ENCODE results near the gene APP.

The APP gene

GRCh38 chr21:26207021-26207420, 36.5 kb upstream of the APP start:
- TF ChIP-seq TAF1 (IDR thresholded peaks at IDR 0.05; ENCODE audit: low read depth), result no peak
- no peak for TF ChIP-seq TEAD4 (IDR thresholded peaks at IDR 0.05)
- no peak for TF ChIP-seq YY1 (IDR thresholded peaks at IDR 0.05; ENCODE audit: low read depth)

GRCh38 chr21:26199456-26199855, 28.9 kb upstream of the APP start:
- TF ChIP-seq NFIC (IDR thresholded peaks at IDR 0.05), result no peak
- no peak for TF ChIP-seq ZBTB7A (IDR thresholded peaks at IDR 0.05; ENCODE audit: low read depth)
- no peak for TF ChIP-seq MAX (IDR thresholded peaks at IDR 0.05)
- TF ChIP-seq TEAD4 (IDR thresholded peaks at IDR 0.05), result no peak
- TF ChIP-seq EP300 (IDR thresholded peaks at IDR 0.05; ENCODE audit: borderline replicate concordance), result no peak
- no peak for TF ChIP-seq REST (IDR thresholded peaks at IDR 0.05; ENCODE audit: low read depth)
- TF ChIP-seq TAF1 (IDR thresholded peaks at IDR 0.05; ENCODE audit: low read depth), result no peak

- TF ChIP-seq USF1 (IDR thresholded peaks at IDR 0.05) (no peak), CEBPB (IDR thresholded peaks at IDR 0.05) (no peak), REST (IDR thresholded peaks at IDR 0.05; ENCODE audit: low read depth) (no peak), ZBTB7A (IDR thresholded peaks at IDR 0.05; ENCODE audit: low read depth) (no peak), NFIC (IDR thresholded peaks at IDR 0.05) (no peak), EP300 (IDR thresholded peaks at IDR 0.05; ENCODE audit: borderline replicate concordance) (no peak)
Observed at GRCh38 chr21:26195708-26196107, 25.1 kb upstream of the APP start.

- TF ChIP-seq USF1 (IDR thresholded peaks at IDR 0.05) (peak; percentile 50), NFIC (IDR thresholded peaks at IDR 0.05) (no peak)
Observed at GRCh38 chr21:26194811-26195251, 24.3 kb upstream of the APP start.

- no peak for TF ChIP-seq YY1 (IDR thresholded peaks at IDR 0.05; ENCODE audit: low read depth)
- no peak for TF ChIP-seq RAD21 (IDR thresholded peaks at IDR 0.05; ENCODE audit: low read depth)
Observed at GRCh38 chr21:26194326-26194725, 23.8 kb upstream of the APP start.

GRCh38 chr21:26191609-26192008, 21.0 kb upstream of the APP start:
- TF ChIP-seq CREB1 (IDR thresholded peaks at IDR 0.05; ENCODE audit: low read depth) (no peak), TCF12 (IDR thresholded peaks at IDR 0.05; ENCODE audit: low read depth) (no peak), EP300 (IDR thresholded peaks at IDR 0.05; ENCODE audit: borderline replicate concordance) (no peak), ZBTB7A (IDR thresholded peaks at IDR 0.05; ENCODE audit: low read depth) (no peak), YY1 (IDR thresholded peaks at IDR 0.05; ENCODE audit: low read depth) (no peak), REST (IDR thresholded peaks at IDR 0.05; ENCODE audit: low read depth) (no peak), USF1 (IDR thresholded peaks at IDR 0.05) (no peak), EGR1 (IDR thresholded peaks at IDR 0.05) (no peak), FOXM1 (IDR thresholded peaks at IDR 0.05; ENCODE audit: borderline replicate concordance, low read depth) (no peak), TAF1 (IDR thresholded peaks at IDR 0.05; ENCODE audit: low read depth) (no peak), NFIC (IDR thresholded peaks at IDR 0.05) (no peak), MAX (IDR thresholded peaks at IDR 0.05) (no peak), RAD21 (IDR thresholded peaks at IDR 0.05; ENCODE audit: low read depth) (no peak), CEBPB (IDR thresholded peaks at IDR 0.05) (no peak)

All from Ishikawa (cell line).